Lower lobe of right lung (tissue), 2 donors: ENCODE data around the gene BTN2A1. TPM values are rescaled to one million over a fixed set of nuclear protein-coding genes. Genes with fewer than 3 reads are reported as not detected.

Experiments used
- ATAC-seq, 2 donors: fragments of 200-7000 bp; cut with Tn5 transposase; one replicate each; pipeline ENCODE4 v1.9.1; 2020 to 2022; ENCODE audit warnings: mild to moderate bottlenecking in 2 of 2, moderate library complexity in 2 of 2
- DNase-seq: peaks from one replicate; pipeline ENCODE4 v3.0.0-alpha.2; 2020
- H3K27ac ChIP-seq: fragments of 200-600 bp; one replicate; pipeline ENCODE4 v1.8.0; 2022
- H3K27me3 ChIP-seq: fragments of 200-600 bp; one replicate; pipeline ENCODE4 v1.8.0; 2022; ENCODE audit warnings: low read depth
- H3K36me3 ChIP-seq: fragments of 200-600 bp; one replicate; pipeline ENCODE4 v1.8.0; 2022; ENCODE audit warnings: mild to moderate bottlenecking
- H3K4me1 ChIP-seq: fragments of 200-600 bp; one replicate; pipeline ENCODE4 v1.8.0; 2022
- H3K4me3 ChIP-seq: fragments of 200-600 bp; one replicate; pipeline ENCODE4 v1.8.0; 2022; ENCODE audit warnings: mild to moderate bottlenecking
- H3K9me3 ChIP-seq: fragments of 200-600 bp; one replicate; pipeline ENCODE4 v1.8.0; 2022
- intact Hi-C: fragments of 100-400 bp; cut with DNase I; formaldehyde crosslinking; loops from one replicate; pipeline ENCODE4 v1.11.0; 2022
- total RNA-seq: library from RNA; stranded (reverse); fragmentation: NEBNext Ultra II Directional; extraction: Animal tissue kit (Norgen Biotek cat#: 25700); gene quantifications from one replicate; pipeline ENCODE4 v1.2.1, GENCODE V29; 2021
- TF ChIP-seq, protein P1 (sequence below): fragments of 200-600 bp; IDR thresholded peaks from one replicate; pipeline ENCODE4 v1.8.0; 2022; ENCODE audit warnings: antibody characterized with exemption, mild to moderate bottlenecking
- donor health status: DM: no; HTN: yes; CAD: no; lungs with severe emphysema.

Gene BTN2A1
- total RNA-seq, 1 donor from 2014 or later = 27.0 TPM

- Histone ChIP-seq H3K36me3 (peaks cover 96% of the 10 kb centered on the region), H3K4me1 (peaks cover 25% of the 10 kb centered on the region), H3K27ac (no peak overlapping the region), H3K9me3 (no peaks in the 10 kb centered on the region), H3K4me3 (no peak overlapping the region), H3K27me3 (no peaks in the 10 kb centered on the region)
- no peak for DNase-seq
- TF ChIP-seq, protein P1, sequence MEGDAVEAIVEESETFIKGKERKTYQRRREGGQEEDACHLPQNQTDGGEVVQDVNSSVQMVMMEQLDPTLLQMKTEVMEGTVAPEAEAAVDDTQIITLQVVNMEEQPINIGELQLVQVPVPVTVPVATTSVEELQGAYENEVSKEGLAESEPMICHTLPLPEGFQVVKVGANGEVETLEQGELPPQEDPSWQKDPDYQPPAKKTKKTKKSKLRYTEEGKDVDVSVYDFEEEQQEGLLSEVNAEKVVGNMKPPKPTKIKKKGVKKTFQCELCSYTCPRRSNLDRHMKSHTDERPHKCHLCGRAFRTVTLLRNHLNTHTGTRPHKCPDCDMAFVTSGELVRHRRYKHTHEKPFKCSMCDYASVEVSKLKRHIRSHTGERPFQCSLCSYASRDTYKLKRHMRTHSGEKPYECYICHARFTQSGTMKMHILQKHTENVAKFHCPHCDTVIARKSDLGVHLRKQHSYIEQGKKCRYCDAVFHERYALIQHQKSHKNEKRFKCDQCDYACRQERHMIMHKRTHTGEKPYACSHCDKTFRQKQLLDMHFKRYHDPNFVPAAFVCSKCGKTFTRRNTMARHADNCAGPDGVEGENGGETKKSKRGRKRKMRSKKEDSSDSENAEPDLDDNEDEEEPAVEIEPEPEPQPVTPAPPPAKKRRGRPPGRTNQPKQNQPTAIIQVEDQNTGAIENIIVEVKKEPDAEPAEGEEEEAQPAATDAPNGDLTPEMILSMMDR = no peak
- no peak for ATAC-seq
- intact Hi-C loops = no loop called here
Observed at GRCh38 chr6:26464416-26465131, 6.8 kb downstream of the BTN2A1 start.

GRCh38 chr6:26465776-26466175 is 8.0 kb downstream of the BTN2A1 start:
- Histone ChIP-seq H3K9me3 (no peaks in the 10 kb centered on the region), H3K27me3 (no peaks in the 10 kb centered on the region), H3K4me1 (peaks cover 13% of the 10 kb centered on the region), H3K4me3 (no peak overlapping the region), H3K36me3 (peaks cover 84% of the 10 kb centered on the region), H3K27ac (no peak overlapping the region)
- intact Hi-C loops = no loop called here
- TF ChIP-seq, protein P1 = no peak
- ATAC-seq (no peak), DNase-seq (no peak)

GRCh38 chr6:26468829-26469228 is 11.1 kb downstream of the BTN2A1 start:
- peaks cover 56% of the 10 kb centered on the region for H3K36me3 ChIP-seq
- no peak for ATAC-seq
- TF ChIP-seq, protein P1 = no peak
- DNase-seq = no peak
- H3K4me1 ChIP-seq = peaks cover 6% of the 10 kb centered on the region
- no peak overlapping the region for H3K27ac ChIP-seq
- no peaks in the 10 kb centered on the region for H3K9me3 ChIP-seq
- H3K27me3 ChIP-seq = no peaks in the 10 kb centered on the region
- H3K4me3 ChIP-seq = no peak overlapping the region
- intact Hi-C loops = no loop called here

GRCh38 chr6:26470643-26471042 is 12.9 kb downstream of the BTN2A1 start:
- H3K27ac ChIP-seq = no peak overlapping the region
- intact Hi-C loops = no loop called here
- no peaks in the 10 kb centered on the region for H3K9me3 ChIP-seq
- H3K4me3 ChIP-seq = no peak overlapping the region
- ATAC-seq (no peak), DNase-seq (no peak)
- TF ChIP-seq, protein P1 = no peak
- H3K36me3 ChIP-seq = peaks cover 38% of the 10 kb centered on the region
- H3K27me3 ChIP-seq = no peaks in the 10 kb centered on the region
- peaks cover 18% of the 10 kb centered on the region for H3K4me1 ChIP-seq

GRCh38 chr6:26471970-26472369 is 14.2 kb downstream of the BTN2A1 start:
- Histone ChIP-seq H3K4me1 (peaks cover 27% of the 10 kb centered on the region), H3K27ac (no peak overlapping the region)

More at GRCh38 chr6:26471970-26472369, 14.2 kb downstream of the BTN2A1 start:
- Histone ChIP-seq H3K9me3 (no peaks in the 10 kb centered on the region), H3K36me3 (peaks cover 25% of the 10 kb centered on the region), H3K4me3 (no peak overlapping the region), H3K27me3 (no peaks in the 10 kb centered on the region)
- intact Hi-C loops = no loop called here
- ATAC-seq (no peak), DNase-seq (no peak)
- TF ChIP-seq, protein P1 = no peak
